ENCODE data around the gene CDH13. TPM values are rescaled to one million over a fixed set of nuclear protein-coding genes. Genes with fewer than 3 reads are reported as not detected.
A peak's percentile ranks its signal among the peaks of the same experiment; 100 is the strongest.

Gene CDH13
- total RNA-seq, 1 experiment from 2014 or later = 2.1 TPM

DNA sequence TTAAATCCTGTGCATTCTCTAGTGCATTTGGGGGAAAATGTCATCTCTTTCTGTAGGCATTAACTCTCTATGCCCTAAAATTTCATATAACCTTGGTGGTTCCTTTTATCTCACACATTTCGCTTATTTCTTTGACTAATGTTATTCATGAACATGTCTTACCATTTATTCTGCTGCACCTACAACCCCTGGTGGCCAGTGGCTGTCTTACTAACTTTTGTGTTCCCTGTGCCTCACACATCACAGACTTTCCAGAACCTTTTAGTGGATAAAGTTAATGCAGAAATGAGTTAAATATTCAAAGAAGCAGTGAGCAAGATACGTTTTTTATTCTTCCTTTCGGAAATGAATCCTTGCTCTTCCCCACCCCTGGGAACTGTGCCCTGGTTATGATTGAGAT lies 111.9 kb downstream of the CDH13 start:
- no peak overlapping the region for H3K27ac ChIP-seq (ENCODE audit: low read depth, low read length, poor library complexity, severe bottlenecking)
- H3K4me3 ChIP-seq (ENCODE audit: low read depth, low read length, poor library complexity, severe bottlenecking) = no peak overlapping the region
- POLR2A ChIA-PET (ENCODE audit: low non-redundant PET) = no interaction called here
- H3K36me3 ChIP-seq (ENCODE audit: insufficient read depth, low read length, poor library complexity, severe bottlenecking) = no peaks in the 10 kb centered on the region
- H3K27me3 ChIP-seq (replicated peaks; ENCODE audit: insufficient read depth, low read depth, low read length, poor library complexity) = peaks cover 63% of the 10 kb centered on the region
- BruUV-seq (replicated peaks) = no TSS peak
- TF ChIP-seq EZH2 (IDR thresholded peaks at IDR 0.05; ENCODE audit: borderline replicate concordance, low read depth, low read length, poor library complexity, severe bottlenecking) = no peak
- TF ChIP-seq CTCF (conservative IDR thresholded peaks at IDR 0.05; ENCODE audit: low read depth, low read length) = peak; percentile 23; the same call in 1 of the 2 replicates
- CTCF ChIA-PET = no interaction called here
- intact Hi-C loops (cut with micrococcal nuclease; ENCODE audit: unreplicated experiment) = no loop called here
- H3K9me3 ChIP-seq (ENCODE audit: low read depth, low read length, poor library complexity, severe bottlenecking) = no peaks in the 10 kb centered on the region
- DNase-seq (ENCODE audit: low spot score) = peak; percentile 7
- H3K4me1 ChIP-seq (ENCODE audit: insufficient read depth, low read length, poor library complexity, severe bottlenecking) = no peaks in the 10 kb centered on the region

- BruUV-seq (replicated peaks) = no TSS peak
- Histone ChIP-seq H3K9me3 (ENCODE audit: low read depth, low read length, poor library complexity, severe bottlenecking) (no peaks in the 10 kb centered on the region), H3K4me1 (ENCODE audit: insufficient read depth, low read length, poor library complexity, severe bottlenecking) (no peaks in the 10 kb centered on the region), H3K27me3 (replicated peaks; ENCODE audit: insufficient read depth, low read depth, low read length, poor library complexity) (peaks cover 62% of the 10 kb centered on the region), H3K27ac (ENCODE audit: low read depth, low read length, poor library complexity, severe bottlenecking) (no peak overlapping the region), H3K4me3 (ENCODE audit: low read depth, low read length, poor library complexity, severe bottlenecking) (no peak overlapping the region), H3K36me3 (ENCODE audit: insufficient read depth, low read length, poor library complexity, severe bottlenecking) (no peaks in the 10 kb centered on the region)
- intact Hi-C loops (cut with micrococcal nuclease; ENCODE audit: unreplicated experiment) = no loop called here
- ChIA-PET POLR2A (ENCODE audit: low non-redundant PET) (no interaction called here), CTCF (no interaction called here)
- DNase-seq (ENCODE audit: low spot score) = peak; percentile 4
- TF ChIP-seq CTCF (conservative IDR thresholded peaks at IDR 0.05; ENCODE audit: low read depth, low read length) = no peak
- no peak for TF ChIP-seq EZH2 (IDR thresholded peaks at IDR 0.05; ENCODE audit: borderline replicate concordance, low read depth, low read length, poor library complexity, severe bottlenecking)
Observed at GRCh38 chr16:82741073-82741615, 114.4 kb downstream of the CDH13 start.

- H3K4me1 ChIP-seq (ENCODE audit: insufficient read depth, low read length, poor library complexity, severe bottlenecking) = no peaks in the 10 kb centered on the region
- TF ChIP-seq EZH2 (IDR thresholded peaks at IDR 0.05; ENCODE audit: borderline replicate concordance, low read depth, low read length, poor library complexity, severe bottlenecking) (no peak), CTCF (conservative IDR thresholded peaks at IDR 0.05; ENCODE audit: low read depth, low read length) (no peak)
- no peak overlapping the region for H3K27ac ChIP-seq (ENCODE audit: low read depth, low read length, poor library complexity, severe bottlenecking)
- ChIA-PET POLR2A (ENCODE audit: low non-redundant PET) (no interaction called here), CTCF (no interaction called here)
- H3K36me3 ChIP-seq (ENCODE audit: insufficient read depth, low read length, poor library complexity, severe bottlenecking) = no peaks in the 10 kb centered on the region
- H3K27me3 ChIP-seq (replicated peaks; ENCODE audit: insufficient read depth, low read depth, low read length, poor library complexity) = peaks cover 59% of the 10 kb centered on the region
- intact Hi-C loops (cut with micrococcal nuclease; ENCODE audit: unreplicated experiment) = no loop called here
- no TSS peak for BruUV-seq (replicated peaks)
- DNase-seq (ENCODE audit: low spot score) = no peak
- H3K9me3 ChIP-seq (ENCODE audit: low read depth, low read length, poor library complexity, severe bottlenecking) = no peaks in the 10 kb centered on the region
- no peak overlapping the region for H3K4me3 ChIP-seq (ENCODE audit: low read depth, low read length, poor library complexity, severe bottlenecking)
Observed at GRCh38 chr16:82744958-82745357, 118.2 kb downstream of the CDH13 start.

All from A673 (cell line).